HG02642 (cell line): ENCODE results near the gene GALNT17.

ENCODE experiments used
- ATAC-seq: cut with Tn5 transposase; IDR thresholded peaks from one replicate; pipeline ENCODE4 v1.9.1; 2021; ENCODE audit warnings: mild to moderate bottlenecking; ENCODE audit not compliant: unreplicated experiment, poor library complexity

GALNT17 gene

DNA sequence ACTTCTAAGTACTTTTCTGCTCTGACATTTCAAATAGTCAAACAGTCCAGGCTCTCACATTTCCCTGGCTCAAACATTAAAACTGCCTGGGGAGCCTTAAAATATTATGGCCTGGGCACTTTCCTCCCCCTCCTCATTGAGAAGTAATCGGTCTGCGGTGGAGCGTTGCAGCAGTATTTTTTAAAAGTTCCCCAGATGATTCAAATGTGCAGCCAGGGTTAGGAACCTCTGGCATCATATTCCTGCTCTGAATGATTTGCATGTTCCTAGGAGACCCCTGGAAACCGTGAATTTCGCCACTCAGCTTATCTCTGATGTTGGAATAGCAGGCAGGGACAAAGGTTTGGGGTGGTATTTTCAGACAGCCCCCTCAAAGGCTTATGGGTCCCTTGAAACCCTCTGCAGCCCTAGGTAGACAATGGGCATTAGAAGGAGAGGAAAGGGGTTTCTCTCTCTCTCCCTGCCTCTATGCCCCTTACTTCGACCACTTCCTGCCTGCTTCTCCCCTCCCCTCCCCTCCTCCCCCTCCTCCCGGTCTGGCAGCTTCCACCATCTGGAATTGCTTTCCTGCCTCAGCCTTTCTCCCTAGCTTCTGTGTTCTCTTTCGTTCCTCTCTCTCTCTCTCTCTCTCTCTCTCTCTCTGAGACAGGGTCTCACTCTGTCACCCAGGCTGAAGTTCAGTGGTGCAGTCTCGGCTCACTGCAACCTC is 622.2 kb downstream of the GALNT17 start:
- ATAC-seq = no peak

DNA sequence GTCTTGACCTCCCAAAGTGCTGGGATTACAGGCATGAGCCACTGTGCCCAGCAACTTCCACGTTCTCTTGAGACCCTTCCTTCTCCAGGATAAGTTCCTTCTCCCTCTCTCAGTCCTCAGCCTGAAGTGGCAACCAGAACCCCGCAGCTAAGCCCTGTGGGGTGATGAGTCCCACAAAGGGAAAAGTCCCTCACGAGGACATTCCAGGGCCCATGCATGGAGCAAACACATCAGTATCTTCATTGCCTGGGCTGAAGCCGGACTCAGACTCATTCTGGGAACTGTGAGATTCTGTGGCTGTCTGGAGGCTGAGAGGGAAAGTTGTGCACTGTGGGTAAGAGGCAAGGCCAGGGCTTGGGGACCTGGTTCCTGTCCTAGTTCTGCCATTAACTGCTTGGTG is 622.9 kb downstream of the GALNT17 start:
- no peak for ATAC-seq

DNA sequence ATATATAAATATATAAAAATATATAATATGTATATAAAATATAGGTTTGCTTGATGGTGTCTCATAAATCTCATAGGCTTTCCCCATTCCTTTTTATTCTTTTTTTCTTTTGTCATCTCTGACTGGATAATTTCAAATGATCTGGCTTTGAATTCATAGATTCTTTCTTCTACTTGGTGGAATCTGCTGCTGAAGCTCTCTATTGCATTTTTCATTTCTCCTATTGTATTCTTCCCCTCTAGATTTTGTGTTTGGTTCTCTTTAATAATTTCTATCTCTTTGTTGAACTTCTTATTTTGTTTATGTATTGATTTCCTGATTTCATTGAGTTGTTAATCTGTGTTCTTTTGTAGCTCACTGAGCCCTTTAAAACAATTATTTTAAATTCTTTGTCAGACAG is 629.4 kb downstream of the GALNT17 start:
- ATAC-seq = no peak
